Stimulated activated CD8-positive, alpha-beta memory T cell treated with anti-CD3 and anti-CD28 coated beads, Interleukin-12 subunit alpha, Interleukin-12 subunit beta, amount 100 ng/mL, for 24 hours (primary cell): ENCODE data around the gene KANSL2.
A peak's percentile ranks its signal among the peaks of the same experiment; 100 is the strongest.
"Not testable (repeated sequence)": the region's sequence is repeated elsewhere in the genome, so short reads cannot be mapped to it uniquely, and the experiment has no call there.

Experiments used
- DNase-seq: peaks from one replicate; pipeline ENCODE4 v3.0.0-alpha.2; 2020; ENCODE audit errors: extremely low read depth

KANSL2 gene

DNA sequence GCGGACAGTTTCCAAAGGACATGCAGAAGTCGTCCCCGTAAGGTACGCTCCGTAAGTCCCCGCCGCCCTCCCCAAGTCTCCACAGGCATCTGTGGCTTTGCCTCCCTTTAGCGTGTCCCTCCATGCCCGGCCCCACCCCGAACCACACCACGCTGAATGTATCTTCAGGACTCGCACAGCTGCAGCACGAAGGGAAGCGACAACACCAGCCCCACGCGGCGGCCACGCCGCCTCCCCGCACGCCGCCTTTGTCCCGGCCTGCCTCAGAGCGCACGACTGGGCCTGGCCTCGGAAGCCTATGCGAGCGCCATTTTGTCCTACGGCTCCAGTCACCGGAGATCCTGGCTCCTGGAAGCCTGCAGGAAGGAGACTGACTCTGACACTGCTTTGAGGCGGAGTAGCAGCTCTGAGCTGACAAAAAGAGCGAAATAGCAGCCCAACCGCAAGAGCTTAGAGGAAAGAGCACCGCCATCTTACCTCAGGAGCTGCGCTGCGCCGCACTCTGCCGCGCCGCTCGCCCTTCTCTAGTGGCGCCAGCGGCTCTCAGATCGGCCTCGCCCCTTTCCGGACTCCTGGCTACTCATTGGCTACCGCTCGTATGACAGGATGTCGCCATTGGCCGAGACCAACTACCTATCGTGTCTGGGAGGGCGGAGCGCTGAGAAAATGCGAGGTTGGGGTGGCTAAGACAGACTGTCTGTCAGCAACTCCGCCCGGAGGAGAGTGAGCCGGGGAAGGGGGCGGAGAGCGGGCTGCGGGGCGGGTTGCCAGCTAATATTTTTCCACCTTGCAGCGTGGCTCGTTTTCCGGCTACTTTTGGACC is at the start of gene KANSL2:
Gene KANSL2, minus strand, starts transcription at position 529 of the 823 bp plus-strand sequence. CDS start 606 bp downstream, outside the sequence.
- DNase-seq: peak; percentile 94

GRCh38 chr12:48728807-48729206 is 46.8 kb upstream of the KANSL2 start:
- DNase-seq: no peak

DNA sequence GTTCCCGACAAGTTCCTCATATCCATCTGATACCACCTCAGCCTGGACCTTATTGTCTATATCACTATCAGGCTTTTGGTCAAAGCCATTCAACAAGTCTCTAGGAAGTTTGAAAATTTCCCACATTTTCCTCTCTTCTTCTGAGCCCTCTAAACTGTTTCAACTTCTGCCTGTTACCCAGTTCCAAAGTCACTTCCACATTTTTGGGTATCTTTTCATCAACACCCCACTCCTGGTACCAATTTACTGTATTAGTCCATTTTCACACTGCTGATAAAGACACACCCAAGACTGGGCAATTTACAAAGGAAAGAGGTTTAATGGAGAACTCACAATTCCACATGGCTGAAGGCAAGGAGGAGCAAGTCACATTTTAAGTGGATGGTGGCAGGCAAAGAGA is 38.7 kb upstream of the KANSL2 start:
- DNase-seq: not testable (repeated sequence)

DNA sequence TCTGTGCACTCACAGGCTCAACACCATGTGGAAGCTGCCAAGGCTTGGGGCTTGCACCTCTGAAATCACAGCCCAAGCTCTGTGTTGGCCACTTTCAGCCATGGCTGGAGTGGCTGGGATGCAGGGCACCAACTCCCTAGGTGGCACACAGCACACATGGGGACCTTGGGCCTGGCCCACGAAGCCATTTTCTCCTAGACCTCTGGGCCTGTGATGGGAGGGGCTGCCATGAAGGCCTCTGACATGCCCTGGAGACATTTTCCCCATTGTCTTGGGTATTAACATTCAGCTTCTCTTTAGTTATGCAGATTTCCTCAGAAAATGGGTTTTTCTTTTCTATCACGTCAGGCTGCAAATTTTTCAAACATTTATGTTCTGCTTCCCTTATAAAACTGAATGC is 38.1 kb upstream of the KANSL2 start:
- DNase-seq: not testable (repeated sequence)

DNA sequence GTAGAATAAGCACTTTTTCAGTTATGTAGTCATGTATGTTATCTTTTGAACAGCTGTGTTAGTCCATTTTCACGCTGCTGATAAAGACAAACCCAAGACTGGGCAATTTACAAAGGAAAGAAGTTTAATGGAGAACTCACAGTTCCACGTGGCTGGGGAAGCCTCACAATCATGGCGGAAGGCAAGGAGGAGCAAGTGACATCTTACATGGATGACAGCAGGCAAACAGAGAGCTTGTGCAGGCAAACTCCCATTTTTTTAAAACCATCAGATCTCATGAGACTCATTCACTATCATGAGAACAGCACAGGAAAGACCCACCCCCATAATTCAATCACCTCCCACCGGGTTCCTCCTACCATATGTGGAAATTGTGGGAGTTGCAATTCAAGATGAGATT is 37.0 kb upstream of the KANSL2 start:
- not testable (repeated sequence) for DNase-seq

- DNase-seq: no peak
Measured at GRCh38 chr12:48717252-48717695, 35.2 kb upstream of the KANSL2 start.

DNA sequence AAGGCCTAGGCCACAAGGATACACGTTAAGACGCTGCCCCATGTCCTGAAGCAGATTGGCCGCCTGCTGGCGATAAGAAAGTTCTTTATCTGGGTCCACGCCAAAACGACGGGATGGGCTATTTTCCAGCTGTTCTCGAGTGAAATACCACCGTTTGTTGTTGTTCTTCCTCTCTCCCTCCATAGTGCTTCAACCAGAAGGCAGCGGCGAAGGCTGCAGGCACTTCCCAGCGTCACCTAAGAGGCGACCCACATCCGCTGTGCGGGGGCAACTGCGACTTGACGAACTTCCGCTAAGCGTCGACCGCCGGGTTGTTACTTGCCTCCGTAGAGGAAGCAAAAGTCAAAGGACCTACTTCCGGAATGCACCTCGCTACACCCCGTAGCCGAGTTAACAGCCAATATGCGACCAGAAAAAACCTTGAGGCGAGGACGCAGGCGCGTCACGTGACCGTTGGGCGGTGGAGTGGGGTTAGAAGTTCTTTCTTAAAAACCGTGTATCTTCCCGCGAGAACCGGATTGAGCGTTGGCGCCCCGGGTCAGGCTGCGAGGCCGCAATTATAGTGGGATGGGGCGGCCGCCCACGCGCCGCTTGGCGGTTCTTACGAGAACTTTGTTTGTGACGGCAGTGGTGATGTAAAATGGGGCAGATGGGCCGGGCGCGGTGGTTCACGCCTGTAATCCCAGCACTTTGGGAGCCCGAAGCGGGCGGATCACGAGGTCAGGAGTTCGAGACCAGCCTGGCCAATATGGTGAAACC is 34.6 kb upstream of the KANSL2 start, which contains the start of gene CCNT1:
Gene CCNT1, minus strand, starts transcription at position 215 of the 759 bp plus-strand sequence. Its CDS starts 32 bp downstream, at position 183.
- DNase-seq: peak; percentile 98

GRCh38 chr12:48716168-48716492 is 34.1 kb upstream of the KANSL2 start:
- DNase-seq: no peak

DNA sequence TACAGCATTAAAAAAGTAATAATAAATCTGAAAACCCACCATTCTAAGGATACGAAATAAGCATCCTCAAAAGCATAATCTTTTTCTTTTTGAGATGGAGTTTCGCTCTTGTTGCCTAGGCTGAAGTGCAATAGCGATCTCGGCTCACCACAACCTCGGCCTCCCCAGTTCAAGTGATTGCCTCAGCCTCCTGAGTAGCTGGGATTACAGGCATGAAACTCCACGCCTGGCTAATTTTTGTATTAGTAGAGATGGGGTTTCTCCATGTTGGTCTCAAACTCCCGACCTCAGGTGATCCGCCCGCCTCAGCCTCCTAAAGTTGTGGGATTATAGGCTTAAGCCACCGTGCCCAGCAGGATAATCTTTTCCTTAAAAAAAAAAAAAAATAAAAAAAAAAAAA is 30.2 kb upstream of the KANSL2 start:
- DNase-seq: no peak

DNA sequence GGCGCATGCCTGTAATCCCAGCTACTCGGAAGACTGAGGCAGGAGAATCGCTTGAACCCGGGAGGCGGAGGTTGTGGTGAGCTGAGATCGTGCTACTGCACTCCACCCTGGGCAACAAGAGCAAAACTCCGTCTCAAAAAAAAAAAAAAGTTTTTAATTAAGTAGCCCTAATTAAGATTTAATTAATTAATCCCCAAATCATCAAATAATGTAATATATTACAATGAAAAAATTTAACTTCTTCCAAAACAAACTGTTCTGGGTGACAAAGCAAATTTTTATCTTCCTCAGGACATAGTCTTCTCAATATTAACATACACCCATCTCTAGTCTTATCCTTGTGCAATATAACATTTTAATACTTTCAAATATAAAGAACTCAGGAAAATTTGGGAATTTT is 16.8 kb upstream of the KANSL2 start:
- DNase-seq: not testable (repeated sequence)

GRCh38 chr12:48696626-48697025 is 14.6 kb upstream of the KANSL2 start:
- no peak for DNase-seq

- DNase-seq: no peak
Measured at GRCh38 chr12:48695859-48696258, 13.8 kb upstream of the KANSL2 start.

- no peak for DNase-seq
Measured at GRCh38 chr12:48694038-48694437, 12.0 kb upstream of the KANSL2 start.

- DNase-seq: no peak
Measured at GRCh38 chr12:48693572-48693971, 11.5 kb upstream of the KANSL2 start.

DNA sequence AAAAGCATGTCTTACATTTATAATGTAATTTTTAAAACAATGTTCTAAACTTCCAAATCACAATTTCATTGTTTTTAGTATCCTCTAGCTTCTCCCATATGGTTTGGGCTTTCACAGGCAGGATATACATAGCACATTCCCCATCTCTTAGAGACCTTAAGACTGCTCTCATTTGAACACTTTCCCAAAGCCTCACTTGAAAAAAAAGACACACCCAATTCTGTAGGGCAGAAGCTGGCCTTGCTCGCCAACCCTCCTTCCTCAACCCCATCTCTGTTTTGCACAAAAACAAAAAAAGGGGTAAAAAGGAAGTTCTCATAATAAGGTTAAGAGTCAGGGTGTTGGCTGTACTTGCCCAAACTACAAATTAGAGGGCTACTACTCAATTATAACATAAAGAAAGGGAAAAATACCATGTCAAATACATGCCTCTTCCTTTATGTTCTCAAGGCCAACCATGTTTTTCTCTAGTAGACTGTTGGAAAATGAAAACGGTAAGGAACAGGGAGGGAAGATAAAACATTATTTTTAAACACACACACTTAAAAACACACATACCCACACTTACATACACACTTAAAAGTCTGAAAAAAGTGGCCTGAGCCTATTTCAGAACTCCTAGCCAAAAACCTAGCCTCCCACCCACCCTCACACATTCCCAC is 9.9 kb upstream of the KANSL2 start:
- DNase-seq: no peak

DNA sequence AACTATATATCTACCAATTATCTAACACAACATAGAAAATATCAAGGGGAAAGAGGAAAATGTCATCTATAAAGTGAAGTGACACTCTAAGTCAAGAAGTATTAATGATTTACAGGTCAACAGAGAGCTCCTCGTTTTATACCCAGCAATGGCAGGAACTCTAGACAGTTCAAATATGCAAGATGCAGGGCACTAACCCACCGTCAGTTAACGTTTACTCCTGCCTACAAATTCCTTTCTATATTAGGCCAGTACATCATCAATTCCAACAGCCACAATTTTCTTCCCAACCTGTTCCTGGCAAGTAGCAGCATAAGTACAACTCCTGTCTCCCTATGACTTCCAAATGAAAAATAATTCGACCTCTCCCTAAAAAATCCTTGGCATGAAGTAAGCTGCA is 9.0 kb upstream of the KANSL2 start:
- no peak for DNase-seq

DNA sequence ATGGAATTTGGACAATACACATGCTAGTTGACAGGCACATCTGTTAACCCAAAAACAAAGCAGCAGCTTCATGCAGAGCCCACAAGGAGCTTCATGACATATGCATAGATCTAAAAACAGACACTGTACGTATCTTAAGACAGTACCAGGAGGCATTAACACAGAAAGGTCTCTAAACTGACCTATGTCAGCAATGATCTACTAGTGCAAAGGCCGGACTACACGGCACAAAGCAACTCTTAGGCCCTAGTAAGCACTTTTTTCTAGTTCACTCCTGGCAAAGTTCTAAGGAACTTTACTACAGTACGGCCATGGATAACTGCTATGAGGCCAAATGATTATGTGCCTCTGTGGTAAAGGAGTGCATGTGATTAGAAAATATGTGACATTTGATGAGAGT is 8.4 kb upstream of the KANSL2 start:
- DNase-seq: no peak

DNA sequence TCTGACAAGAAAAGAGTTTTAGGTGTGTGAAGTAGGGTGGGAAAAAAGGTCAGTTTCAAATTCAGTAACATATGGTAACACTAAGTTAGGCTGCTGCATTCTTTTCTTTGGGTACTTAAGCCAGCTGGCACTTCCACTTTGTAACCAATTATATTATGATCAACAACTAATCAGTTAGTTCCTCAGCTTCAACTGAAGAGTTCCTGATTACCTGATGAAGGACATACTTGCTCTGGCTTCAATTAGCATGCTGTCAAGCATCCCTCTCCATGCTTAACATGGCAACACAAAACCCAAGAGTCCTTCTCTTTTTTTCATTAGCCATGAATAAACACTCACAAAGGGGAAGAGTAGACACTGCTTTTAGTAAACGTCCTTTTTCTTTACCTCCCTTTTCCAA is 6.8 kb upstream of the KANSL2 start:
- DNase-seq: no peak

- no peak for DNase-seq
Measured at GRCh38 chr12:48687592-48687991, 5.6 kb upstream of the KANSL2 start.

- no peak for DNase-seq
Measured at GRCh38 chr12:48686615-48687334, 4.7 kb upstream of the KANSL2 start.

DNA sequence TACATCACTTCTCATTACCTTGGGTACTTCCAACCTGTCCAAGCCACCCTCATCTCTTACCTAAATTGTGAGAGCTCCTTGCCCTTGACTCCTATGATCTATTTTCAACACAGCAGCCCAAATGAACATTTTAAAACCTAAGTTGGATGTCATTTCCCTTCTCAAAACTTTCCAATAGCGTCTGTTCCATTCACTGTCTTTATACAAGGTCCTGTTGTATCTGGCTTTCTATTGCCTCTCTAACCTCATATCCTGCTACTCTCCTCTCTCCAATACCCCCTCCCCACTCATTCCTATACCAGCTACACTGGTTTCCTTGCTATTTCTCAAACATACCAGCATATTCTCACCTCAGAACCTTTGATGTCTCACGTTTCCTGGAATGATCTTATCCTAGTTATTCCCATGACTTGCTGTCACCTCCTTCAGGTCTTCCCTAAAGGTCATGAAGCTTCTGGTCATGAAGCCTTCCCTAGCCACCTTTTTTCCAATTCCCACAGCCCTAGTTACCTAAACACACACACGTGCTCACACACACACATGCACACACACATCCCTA is 4.1 kb upstream of the KANSL2 start:
- DNase-seq: no peak
